Breast epithelium (tissue), 4 donors: Measurements from ENCODE around the gene GLIPR2. TPM values are rescaled to one million over a fixed set of nuclear protein-coding genes. Genes with fewer than 3 reads are reported as not detected.

Experiments used
- DNase-seq, 2 donors: peaks; one replicate each; pipeline ENCODE4 v3.0.0-alpha.2; 2019; ENCODE audit warnings: low spot score in 2 of 2
- H3K27ac ChIP-seq, 2 donors: fragments of 200-600 bp; sonication (generic) in 1 of 2; one replicate each; pipeline ENCODE4 v1.5.1; 2016 to 2019; ENCODE audit warnings: mild to moderate bottlenecking in 1 of 2
- H3K27me3 ChIP-seq, 2 donors: fragments of 200-600 bp; sonication (generic) in 1 of 2; one replicate each; pipeline versions ENCODE4 v1.5.1 to v1.6.0; 2017 to 2019; ENCODE audit warnings: control low read depth in 1 of 2, mild to moderate bottlenecking in 1 of 2
- H3K36me3 ChIP-seq: fragments of 200-600 bp; one replicate; pipeline ENCODE4 v1.5.1; 2019
- H3K4me1 ChIP-seq, 2 donors: fragments of 200-600 bp; sonication (generic); one replicate each; pipeline ENCODE4 v1.5.1; 2016 to 2019; ENCODE audit warnings: control low read depth in 1 of 2
- H3K4me3 ChIP-seq, 3 donors: fragments of 200-600 bp; sonication (generic); 1 replicate in 2 of 3; 2 replicates in 1 of 3; pipeline ENCODE4 v1.5.1; 2016 to 2019; ENCODE audit warnings: mild to moderate bottlenecking in 3 of 3, moderate library complexity in 2 of 3
- H3K9me3 ChIP-seq, 2 donors: fragments of 200-600 bp; sonication (generic) in 1 of 2; one replicate each; pipeline ENCODE4 v1.5.1; 2016 to 2019; ENCODE audit warnings: control low read depth in 1 of 2
- POLR2A ChIP-seq: fragments of 450-650 bp; IDR thresholded peaks from one replicate; pipeline ENCODE4 v1.6.1; 2016; ENCODE audit warnings: antibody characterized with exemption, mild to moderate bottlenecking, moderate library complexity
- POLR2AphosphoS5 ChIP-seq, 3 donors: sonication (generic); formaldehyde crosslinking; IDR thresholded peaks; one replicate each; pipeline ENCODE4 v1.6.1; 2017; ENCODE audit warnings: antibody characterized with exemption in 3 of 3
- intact Hi-C: fragments of 100-400 bp; cut with DNase I; formaldehyde crosslinking; loops from one replicate; pipeline ENCODE4 v1.15.1; 2023; ENCODE audit warnings: low total_unique reads
- total RNA-seq, 3 donors: library from RNA; depleted of rRNA; stranded (reverse); fragments of >200 nt; gene quantifications; one replicate each; pipeline ENCODE4 v1.1.0, GENCODE V29; 2016
- TF ChIP-seq, protein P1 (sequence below), 3 donors: fragments of 450-650 bp; IDR thresholded peaks; one replicate each; pipeline ENCODE4 v1.5.1; 2016 to 2017; ENCODE audit warnings: antibody characterized with exemption in 3 of 3, mild to moderate bottlenecking in 3 of 3, moderate library complexity in 3 of 3

Gene GLIPR2
- total RNA-seq, 3 donors from 2014 or later, result 16.5 to 57.4 (median 26.9) TPM

DNA sequence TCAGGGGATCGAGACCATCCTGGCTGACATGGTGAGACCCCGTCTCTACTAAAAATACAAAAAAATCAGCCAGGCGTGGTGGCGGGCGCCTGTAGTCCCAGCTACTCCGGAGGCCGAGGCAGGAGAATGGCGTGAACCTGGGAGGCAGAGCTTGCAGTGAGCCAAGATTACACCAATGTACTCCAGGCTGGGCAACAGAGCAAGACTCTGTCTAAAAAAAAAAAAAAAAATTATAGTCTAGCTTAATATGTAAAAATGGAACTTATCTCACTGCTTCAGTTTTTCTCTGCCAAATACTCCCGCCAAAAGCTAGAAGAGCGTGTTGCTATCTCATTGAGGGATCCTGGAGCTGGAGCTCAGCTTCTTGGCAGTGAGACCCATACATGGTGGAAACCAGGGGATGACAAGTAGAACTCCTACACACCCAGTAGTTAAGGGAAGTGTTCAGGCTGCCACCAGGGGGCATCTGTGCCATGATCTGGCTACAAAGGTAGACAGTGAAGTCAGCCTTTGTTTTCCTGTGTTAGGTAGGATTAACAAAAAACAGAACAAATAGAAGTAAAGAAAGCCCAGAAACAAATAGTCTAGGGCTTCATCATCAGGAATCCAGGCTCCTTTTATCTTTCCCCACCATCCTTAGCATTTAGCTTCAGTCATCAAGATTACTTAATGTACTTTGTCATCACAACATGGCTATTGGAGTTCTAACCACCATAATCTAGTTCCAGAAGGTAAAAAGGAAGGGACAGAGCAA is 33.6 kb upstream of the GLIPR2 start:
- TF ChIP-seq POLR2AphosphoS5 (IDR thresholded peaks at IDR 0.05), result peak in 1 of 3 donors; percentile 9
- TF ChIP-seq POLR2A, result no peak
- TF ChIP-seq, protein P1, sequence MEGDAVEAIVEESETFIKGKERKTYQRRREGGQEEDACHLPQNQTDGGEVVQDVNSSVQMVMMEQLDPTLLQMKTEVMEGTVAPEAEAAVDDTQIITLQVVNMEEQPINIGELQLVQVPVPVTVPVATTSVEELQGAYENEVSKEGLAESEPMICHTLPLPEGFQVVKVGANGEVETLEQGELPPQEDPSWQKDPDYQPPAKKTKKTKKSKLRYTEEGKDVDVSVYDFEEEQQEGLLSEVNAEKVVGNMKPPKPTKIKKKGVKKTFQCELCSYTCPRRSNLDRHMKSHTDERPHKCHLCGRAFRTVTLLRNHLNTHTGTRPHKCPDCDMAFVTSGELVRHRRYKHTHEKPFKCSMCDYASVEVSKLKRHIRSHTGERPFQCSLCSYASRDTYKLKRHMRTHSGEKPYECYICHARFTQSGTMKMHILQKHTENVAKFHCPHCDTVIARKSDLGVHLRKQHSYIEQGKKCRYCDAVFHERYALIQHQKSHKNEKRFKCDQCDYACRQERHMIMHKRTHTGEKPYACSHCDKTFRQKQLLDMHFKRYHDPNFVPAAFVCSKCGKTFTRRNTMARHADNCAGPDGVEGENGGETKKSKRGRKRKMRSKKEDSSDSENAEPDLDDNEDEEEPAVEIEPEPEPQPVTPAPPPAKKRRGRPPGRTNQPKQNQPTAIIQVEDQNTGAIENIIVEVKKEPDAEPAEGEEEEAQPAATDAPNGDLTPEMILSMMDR (IDR thresholded peaks at IDR 0.05), result peak; percentile 56 to 77 (median 68)
- Histone ChIP-seq H3K36me3 (no peaks in the 10 kb centered on the region), H3K9me3 (no peaks in the 10 kb centered on the region), H3K27me3 (no peaks in the 10 kb centered on the region), H3K27ac (no peak overlapping the region), H3K4me3 (no peak overlapping the region), H3K4me1 (no peaks in the 10 kb centered on the region)
- intact Hi-C loops, result loop anchor here (10.0 kb wide), 1 partner anchor 62 kb away; the partner anchor contains the start of gene CCIN
- peak; percentile 65 to 66 for DNase-seq

DNA sequence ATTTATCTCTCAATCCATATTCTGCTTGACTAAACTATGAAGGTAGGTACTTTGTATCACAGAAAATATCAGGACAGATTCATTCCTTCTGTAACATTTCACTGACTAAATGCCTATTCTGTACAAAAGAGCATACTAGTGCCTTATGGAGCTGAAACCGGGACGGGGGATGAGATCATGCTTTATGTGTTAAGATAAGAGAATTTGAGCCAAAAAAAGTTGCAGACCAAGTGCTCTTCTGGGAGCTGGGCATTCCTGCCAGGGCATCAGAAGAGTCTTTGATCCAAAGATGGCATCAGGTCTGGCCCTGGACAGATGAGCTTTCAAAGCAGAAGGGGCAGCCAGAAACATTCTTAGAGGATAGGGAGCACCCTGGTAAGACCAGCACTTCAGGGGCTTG is 27.5 kb upstream of the GLIPR2 start:
- H3K9me3 ChIP-seq, result no peaks in the 10 kb centered on the region
- H3K4me1 ChIP-seq, result no peaks in the 10 kb centered on the region
- intact Hi-C loops, result loop anchor here (10.0 kb wide), 1 partner anchor 56 kb away; the partner anchor contains the start of gene CCIN
- TF ChIP-seq POLR2AphosphoS5 (IDR thresholded peaks at IDR 0.05) (no peak), POLR2A (no peak)
- TF ChIP-seq, protein P1 (IDR thresholded peaks at IDR 0.05), result no peak
- H3K27me3 ChIP-seq, result no peaks in the 10 kb centered on the region
- H3K36me3 ChIP-seq, result no peaks in the 10 kb centered on the region
- H3K27ac ChIP-seq, result no peak overlapping the region
- no peak overlapping the region for H3K4me3 ChIP-seq
- DNase-seq, result no peak

DNA sequence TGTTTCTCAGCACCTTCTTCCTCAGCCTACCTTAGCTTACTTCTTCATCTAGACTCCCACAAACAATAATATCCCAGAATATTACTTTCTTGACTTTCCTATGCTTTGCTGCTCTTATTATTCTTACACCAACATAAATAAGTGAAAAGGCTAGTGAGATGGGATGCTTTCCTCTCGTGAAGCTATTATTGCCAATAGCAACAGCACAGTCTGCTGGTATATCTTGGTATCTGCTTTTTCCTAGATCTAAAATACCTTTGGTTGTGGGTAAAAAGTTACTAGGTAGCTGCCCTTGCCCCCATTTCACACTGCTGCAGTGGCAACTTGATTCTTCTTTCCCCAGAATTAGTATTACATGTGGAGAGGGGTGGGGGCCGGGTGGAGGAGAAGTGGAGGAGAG is 26.1 kb upstream of the GLIPR2 start:
- H3K27ac ChIP-seq, result no peak overlapping the region
- intact Hi-C loops, result no loop called here
- DNase-seq, result no peak

DNA sequence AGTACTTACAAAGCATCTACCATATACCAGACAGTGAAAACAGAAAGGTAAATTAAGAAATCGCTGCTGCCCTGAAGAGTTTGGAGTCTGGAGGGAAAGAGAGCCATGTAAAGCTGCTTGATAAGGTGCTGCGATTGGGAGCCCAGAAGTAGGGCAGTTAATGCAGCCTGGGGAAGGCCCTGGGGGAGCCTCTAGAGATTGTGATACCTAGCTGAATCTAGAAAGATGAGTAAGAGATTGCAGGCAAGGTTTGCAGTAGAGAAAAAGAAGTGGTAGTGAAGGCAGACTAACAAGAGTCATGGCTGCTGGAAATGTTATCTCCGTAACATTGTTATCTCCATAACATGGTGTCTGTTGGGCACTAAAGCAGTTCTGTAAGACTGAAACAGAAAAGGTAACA is 24.0 kb upstream of the GLIPR2 start:
- TF ChIP-seq, protein P1 (IDR thresholded peaks at IDR 0.05), result no peak
- TF ChIP-seq POLR2A (no peak), POLR2AphosphoS5 (IDR thresholded peaks at IDR 0.05) (no peak)
- no peak for DNase-seq
- Histone ChIP-seq H3K4me3 (no peak overlapping the region), H3K4me1 (no peaks in the 10 kb centered on the region), H3K9me3 (no peaks in the 10 kb centered on the region), H3K36me3 (no peaks in the 10 kb centered on the region), H3K27me3 (no peaks in the 10 kb centered on the region), H3K27ac (no peak overlapping the region)
- intact Hi-C loops, result no loop called here

More for the DNA sequence above, 26.1 kb upstream of the GLIPR2 start:
- H3K27me3 ChIP-seq, result no peaks in the 10 kb centered on the region
- H3K4me3 ChIP-seq, result no peak overlapping the region
- no peaks in the 10 kb centered on the region for H3K36me3 ChIP-seq
- H3K4me1 ChIP-seq, result no peaks in the 10 kb centered on the region
- TF ChIP-seq, protein P1 (IDR thresholded peaks at IDR 0.05), result no peak
- no peak for TF ChIP-seq POLR2A
- no peak for TF ChIP-seq POLR2AphosphoS5 (IDR thresholded peaks at IDR 0.05)
- no peaks in the 10 kb centered on the region for H3K9me3 ChIP-seq

DNA sequence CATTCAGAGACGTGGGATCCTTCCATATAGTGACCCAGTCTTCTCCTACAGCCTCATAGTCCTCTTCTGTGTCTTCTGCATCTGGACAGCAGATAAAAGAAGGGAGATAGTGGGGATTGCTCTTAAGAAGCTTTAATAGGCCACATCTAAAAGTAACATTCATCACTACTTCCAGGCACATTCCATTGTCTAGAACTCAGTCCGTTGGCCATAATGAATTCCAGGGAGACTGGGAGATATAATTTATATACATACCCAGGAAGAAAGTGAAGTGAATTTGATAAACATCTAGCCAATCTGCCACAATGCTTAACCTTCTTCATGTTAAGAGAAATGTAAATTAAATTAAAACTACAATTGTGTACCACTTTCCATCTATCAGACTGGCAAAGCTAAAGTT is 22.5 kb upstream of the GLIPR2 start:
- TF ChIP-seq, protein P1 (IDR thresholded peaks at IDR 0.05), result no peak

More for the DNA sequence above, 22.5 kb upstream of the GLIPR2 start:
- H3K4me1 ChIP-seq, result no peaks in the 10 kb centered on the region
- no peak overlapping the region for H3K27ac ChIP-seq
- DNase-seq, result no peak
- intact Hi-C loops, result no loop called here
- no peaks in the 10 kb centered on the region for H3K36me3 ChIP-seq
- H3K4me3 ChIP-seq, result no peak overlapping the region
- H3K9me3 ChIP-seq, result no peaks in the 10 kb centered on the region
- H3K27me3 ChIP-seq, result no peaks in the 10 kb centered on the region
